A673 (cell line): ENCODE data around the gene SLC22A2. TPM values are rescaled to one million over a fixed set of nuclear protein-coding genes. Genes with fewer than 3 reads are reported as not detected.

Experiments
- BruUV-seq: library from RNA; stranded (reverse); fragments of 400-500 nt; replicated peaks from 2 replicates; lab custom pipeline; 2021; lab: Mats Ljungman, UMichigan
- CTCF ChIA-PET: fragments of 300-600 bp; sonication (Branson Sonifier 250); formaldehyde crosslinking; loops from one replicate; lab custom pipeline; 2022; ENCODE audit warnings: antibody characterized with exemption; lab: Charles Lee
- POLR2A ChIA-PET: fragments of 300-600 bp; sonication (Branson Sonifier 250); formaldehyde crosslinking; loops from one replicate; lab custom pipeline; 2022; ENCODE audit warnings: antibody characterized with exemption; ENCODE audit not compliant: low non-redundant PET; lab: Charles Lee
- DNase-seq: peaks from one replicate; pipeline ENCODE4 v3.0.0-alpha.2; 2015; ENCODE audit warnings: low spot score
- H3K27ac ChIP-seq: fragments of 200-600 bp; sonication (generic); 2 replicates; pipeline ENCODE4 v1.5.1; 2016; ENCODE audit warnings: mixed run types, low read depth, mild to moderate bottlenecking, mixed read lengths, antibody characterized with exemption, low read length; ENCODE audit not compliant: poor library complexity, severe bottlenecking
- H3K27me3 ChIP-seq: fragments of 200-600 bp; sonication (generic); replicated peaks from 2 replicates; pipeline ENCODE4 v1.6.1; 2017; ENCODE audit warnings: mixed run types, low read depth, mild to moderate bottlenecking, mixed read lengths, antibody characterized with exemption, low read length; ENCODE audit not compliant: insufficient read depth, poor library complexity
- H3K36me3 ChIP-seq: fragments of 200-600 bp; sonication (generic); 2 replicates; pipeline ENCODE4 v1.6.1; 2016; ENCODE audit warnings: mixed run types, mild to moderate bottlenecking, mixed read lengths, antibody characterized with exemption, low read length; ENCODE audit not compliant: insufficient read depth, poor library complexity, severe bottlenecking
- H3K4me1 ChIP-seq: fragments of 200-600 bp; sonication (generic); 2 replicates; pipeline ENCODE4 v1.6.1; 2017; ENCODE audit warnings: mixed run types, mild to moderate bottlenecking, mixed read lengths, antibody characterized with exemption, low read length; ENCODE audit not compliant: insufficient read depth, poor library complexity, severe bottlenecking
- H3K4me3 ChIP-seq: fragments of 200-600 bp; sonication (generic); 2 replicates; pipeline ENCODE4 v1.5.1; 2016; ENCODE audit warnings: low read depth, mixed run types, mild to moderate bottlenecking, mixed read lengths, low read length; ENCODE audit not compliant: poor library complexity, severe bottlenecking
- H3K9me3 ChIP-seq: fragments of 200-600 bp; sonication (generic); 2 replicates; pipeline ENCODE4 v1.6.1; 2016; ENCODE audit warnings: mixed run types, low read depth, mild to moderate bottlenecking, mixed read lengths, antibody characterized with exemption, low read length; ENCODE audit not compliant: poor library complexity, severe bottlenecking
- CTCF ChIP-seq: fragments of 300-800, 200-600 bp; sonication (generic); conservative IDR thresholded peaks from 2 replicates; pipeline ENCODE4 v1.5.1; 2017; ENCODE audit warnings: low read depth, mild to moderate bottlenecking, antibody characterized with exemption, low read length, moderate library complexity, mixed read lengths
- EZH2 ChIP-seq: fragments of 200-600 bp; sonication (generic); IDR thresholded peaks from 2 replicates; pipeline ENCODE4 v1.6.1; 2017; ENCODE audit warnings: borderline replicate concordance, low read depth, mild to moderate bottlenecking, mixed read lengths, antibody characterized with exemption, low read length; ENCODE audit not compliant: poor library complexity, severe bottlenecking
- intact Hi-C: fragments of 100-400 bp; cut with micrococcal nuclease; formaldehyde crosslinking; loops from one replicate; pipeline ENCODE4 v1.10.0; 2022; ENCODE audit not compliant: unreplicated experiment
- total RNA-seq: library from RNA; stranded (reverse); gene quantifications from 2 replicates; pipeline ENCODE4 v1.2.3, GENCODE V29; 2021

The SLC22A2 gene
- total RNA-seq, 1 experiment from 2014 or later = not detected

GRCh38 chr6:160192840-160193239, 65.8 kb downstream of the SLC22A2 start:
- Histone ChIP-seq H3K27me3 (peaks cover 3% of the 10 kb centered on the region), H3K36me3 (no peaks in the 10 kb centered on the region), H3K4me1 (no peaks in the 10 kb centered on the region), H3K27ac (no peak overlapping the region), H3K9me3 (peaks cover 12% of the 10 kb centered on the region), H3K4me3 (no peak overlapping the region)
- BruUV-seq = no TSS peak
- no peak for DNase-seq
- no peak for TF ChIP-seq CTCF
- no peak for TF ChIP-seq EZH2
- intact Hi-C loops = no loop called here
- ChIA-PET POLR2A (no interaction called here), CTCF (no interaction called here)

DNA sequence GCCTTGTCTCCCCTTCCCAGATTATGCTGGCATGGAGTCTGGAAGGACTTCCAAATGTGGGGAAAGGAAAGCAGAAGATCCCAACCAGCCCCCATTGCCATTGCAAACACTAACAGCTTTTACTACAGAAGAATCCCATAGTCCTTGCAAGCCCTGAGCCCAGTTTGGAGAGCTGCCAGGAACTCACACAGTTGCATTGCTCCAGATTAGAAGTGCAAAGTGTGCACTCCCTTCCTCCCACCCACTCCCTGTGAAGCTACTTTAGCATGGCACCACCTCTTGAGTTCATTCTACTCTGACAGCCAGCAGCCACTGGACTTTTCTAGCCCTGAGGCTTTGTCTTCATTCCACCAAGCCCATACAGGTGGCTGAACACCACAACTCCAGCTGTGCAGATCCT, 67.6 kb downstream of the SLC22A2 start:
- Histone ChIP-seq H3K4me1 (no peaks in the 10 kb centered on the region), H3K4me3 (no peak overlapping the region), H3K27me3 (peaks cover 3% of the 10 kb centered on the region), H3K27ac (no peak overlapping the region), H3K36me3 (no peaks in the 10 kb centered on the region), H3K9me3 (peaks cover 12% of the 10 kb centered on the region)
- DNase-seq = no peak
- POLR2A ChIA-PET = no interaction called here
- CTCF ChIA-PET = no interaction called here
- no peak for TF ChIP-seq EZH2
- TF ChIP-seq CTCF = no peak
- no TSS peak for BruUV-seq
- intact Hi-C loops = no loop called here

DNA sequence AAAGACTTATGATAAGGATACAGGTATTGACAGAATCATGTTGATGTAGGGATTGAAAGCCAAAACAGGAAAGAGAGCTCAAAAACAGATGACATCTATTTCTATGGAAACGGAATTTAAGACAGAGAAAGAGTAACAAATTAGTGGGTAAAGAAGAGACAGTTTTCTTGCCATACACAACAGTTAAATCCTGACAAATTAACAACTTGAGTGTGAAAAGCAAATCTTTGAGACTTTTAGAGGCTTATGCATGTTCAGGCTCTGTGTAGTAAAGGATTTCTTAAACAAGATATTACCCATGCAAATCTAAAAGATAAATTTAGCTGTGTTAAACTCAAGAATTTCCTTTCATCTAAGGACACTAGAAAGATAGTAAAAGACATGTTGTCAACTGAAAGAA, 68.5 kb downstream of the SLC22A2 start:
- H3K4me3 ChIP-seq = no peak overlapping the region
- DNase-seq = no peak
- H3K27ac ChIP-seq = no peak overlapping the region
- no peaks in the 10 kb centered on the region for H3K4me1 ChIP-seq
- H3K27me3 ChIP-seq = peaks cover 3% of the 10 kb centered on the region
- TF ChIP-seq EZH2 = no peak
- TF ChIP-seq CTCF = no peak
- BruUV-seq = no TSS peak
- H3K36me3 ChIP-seq = no peaks in the 10 kb centered on the region
- intact Hi-C loops = no loop called here
- ChIA-PET CTCF (no interaction called here), POLR2A (no interaction called here)
- H3K9me3 ChIP-seq = peaks cover 12% of the 10 kb centered on the region
